H1 (cell line): ENCODE results near the gene CEP350. TPM values are rescaled to one million over a fixed set of nuclear protein-coding genes. Genes with fewer than 3 reads are reported as not detected.

Experiments
- CTCF ChIA-PET: fragments of 300-600 bp; sonication (Branson Sonifier 250); formaldehyde crosslinking; loops from one replicate; lab custom pipeline; 2021; ENCODE audit not compliant: partially characterized antibody; lab: Charles Lee
- POLR2A ChIA-PET: fragments of 300-600 bp; sonication (Branson Sonifier 250); formaldehyde crosslinking; loops from one replicate; lab custom pipeline; 2021; ENCODE audit warnings: inconsistent platforms; ENCODE audit not compliant: partially characterized antibody; lab: Charles Lee
- DNase-seq, 2 experiments: peaks; one replicate each; pipeline versions ENCODE4 v3.0.0 to v3.0.0-alpha.2; 2010 to 2022; ENCODE audit warnings: low spot score in 2 of 2, low read depth in 1 of 2, mixed read lengths in 1 of 2
- FAIRE-seq: peaks from 2 replicates; lab custom pipeline; 2011; peaks lifted over from hg19 to GRCh38; lab: Jason Lieb, UNC
- H2AFZ ChIP-seq: 2 replicates; pipeline ENCODE4 v1.8.1; 2012; ENCODE audit warnings: low read length, inconsistent platforms
- H2AK5ac ChIP-seq: 2 replicates; pipeline ENCODE4 v1.6.1; 2013; ENCODE audit warnings: low read depth, low read length
- H2BK120ac ChIP-seq: replicated peaks from 2 replicates; pipeline ENCODE3; 2013; ENCODE audit warnings: low read depth, low read length, inconsistent platforms
- H2BK12ac ChIP-seq: 2 replicates; pipeline ENCODE4 v1.6.1; 2013; ENCODE audit warnings: low read depth, low read length
- H2BK15ac ChIP-seq: 2 replicates; pipeline ENCODE4 v1.6.1; 2013; ENCODE audit warnings: low read length
- H2BK20ac ChIP-seq: 2 replicates; pipeline ENCODE4 v1.6.1; 2013; ENCODE audit warnings: low read length
- H2BK5ac ChIP-seq: 2 replicates; pipeline ENCODE4 v1.6.1; 2013; ENCODE audit warnings: low read depth, low read length
- H3K14ac ChIP-seq: 2 replicates; pipeline ENCODE4 v1.6.1; 2013; ENCODE audit warnings: inconsistent platforms; ENCODE audit not compliant: insufficient read length
- H3K18ac ChIP-seq: 2 replicates; pipeline ENCODE4 v1.6.1; 2013; ENCODE audit warnings: low read length; ENCODE audit errors: extremely low read depth
- H3K23ac ChIP-seq: 2 replicates; pipeline ENCODE4 v1.6.1; 2013; ENCODE audit warnings: inconsistent platforms; ENCODE audit not compliant: insufficient read length
- H3K23me2 ChIP-seq: 2 replicates; pipeline ENCODE4 v1.6.1; 2013; ENCODE audit warnings: low read depth, low read length
- H3K27ac ChIP-seq: 2 replicates; pipeline ENCODE4 v1.6.1; 2011; ENCODE audit warnings: low read depth, low read length, inconsistent platforms
- H3K27me3 ChIP-seq, 4 experiments: replicated peaks in 1 of 4; 1 replicate in 1 of 4; 2 replicates in 3 of 4; pipeline versions ENCODE4 v1.6.1 to v1.8.1; 2011 to 2013; ENCODE audit warnings: low read length in 3 of 4, mild to moderate bottlenecking in 3 of 4, inconsistent platforms in 2 of 4, mixed read lengths in 2 of 4, moderate library complexity in 1 of 4; ENCODE audit not compliant: control insufficient read depth in 3 of 4, insufficient read depth in 3 of 4; ENCODE audit errors: extremely low read depth in 1 of 4
- H3K36me3 ChIP-seq, 4 experiments: 2 replicates each; pipeline versions ENCODE4 v1.6.1 to v1.8.1; 2011 to 2013; ENCODE audit warnings: mild to moderate bottlenecking in 4 of 4, low read length in 3 of 4, moderate library complexity in 2 of 4, control low read depth in 1 of 4, inconsistent platforms in 1 of 4; ENCODE audit not compliant: insufficient read depth in 4 of 4, control insufficient read depth in 2 of 4
- H3K4ac ChIP-seq: replicated peaks from 2 replicates; pipeline ENCODE3; 2013; ENCODE audit warnings: low read length, low read depth, mixed read lengths, inconsistent platforms; ENCODE audit not compliant: insufficient read length
- H3K4me1 ChIP-seq, 4 experiments: replicated peaks in 1 of 4; 1 replicate in 1 of 4; 2 replicates in 3 of 4; pipeline versions ENCODE4 v1.6.1 to v1.8.1; 2011 to 2013; ENCODE audit warnings: low read length in 3 of 4, inconsistent platforms in 2 of 4, mixed read lengths in 1 of 4; ENCODE audit not compliant: insufficient read depth in 4 of 4, control insufficient read depth in 3 of 4
- H3K4me2 ChIP-seq, 2 experiments: 2 replicates each; pipeline versions ENCODE4 v1.6.1 to v1.8.1; 2011 to 2013; ENCODE audit warnings: low read depth in 2 of 2, low read length in 2 of 2, control low read depth in 1 of 2, inconsistent platforms in 1 of 2, mild to moderate bottlenecking in 1 of 2; ENCODE audit not compliant: insufficient read depth in 1 of 2
- H3K4me3 ChIP-seq, 4 experiments: fragments of 200-600, 300-600 bp in 1 of 4; sonication (generic), shearing (Covaris generic), sonication (Bioruptor Twin) in 1 of 4; 2 replicates each; pipeline versions ENCODE4 v1.5.1 to v1.8.1; 2011 to 2016; ENCODE audit warnings: low read length in 4 of 4, low read depth in 3 of 4, control low read depth in 2 of 4, inconsistent platforms in 2 of 4, mild to moderate bottlenecking in 2 of 4, mixed read lengths in 1 of 4, moderate library complexity in 1 of 4; ENCODE audit not compliant: insufficient read depth in 2 of 4; ENCODE audit errors: extremely low read depth in 1 of 4
- H3K56ac ChIP-seq: replicated peaks from 2 replicates; pipeline ENCODE3; 2013; ENCODE audit warnings: low read depth, mild to moderate bottlenecking, mixed read lengths, low read length, inconsistent platforms; ENCODE audit not compliant: insufficient read length
- H3K79me1 ChIP-seq: 2 replicates; pipeline ENCODE4 v1.6.1; 2013; ENCODE audit warnings: low read depth, low read length, control low read depth
- H3K79me2 ChIP-seq, 2 experiments: 2 replicates each; pipeline versions ENCODE4 v1.6.1 to v1.8.1; 2012 to 2013; ENCODE audit warnings: low read length in 2 of 2, mild to moderate bottlenecking in 2 of 2, inconsistent platforms in 1 of 2; ENCODE audit not compliant: insufficient read depth in 2 of 2, control insufficient read depth in 1 of 2
- H3K9ac ChIP-seq, 4 experiments: replicated peaks in 1 of 4; 1 replicate in 1 of 4; 2 replicates in 3 of 4; pipeline versions ENCODE4 v1.6.1 to v1.8.1; 2011 to 2013; ENCODE audit warnings: low read depth in 3 of 4, low read length in 3 of 4, control low read depth in 2 of 4, mild to moderate bottlenecking in 2 of 4, moderate library complexity in 2 of 4, inconsistent platforms in 1 of 4; ENCODE audit errors: extremely low read depth in 1 of 4
- H3K9me3 ChIP-seq, 2 experiments: 2 replicates each; pipeline versions ENCODE4 v1.6.1 to v1.8.1; 2012 to 2013; ENCODE audit warnings: mild to moderate bottlenecking in 2 of 2, moderate library complexity in 2 of 2, control low read depth in 1 of 2, inconsistent platforms in 1 of 2, low read depth in 1 of 2, low read length in 1 of 2, mixed read lengths in 1 of 2; ENCODE audit not compliant: insufficient read depth in 2 of 2
- H4K20me1 ChIP-seq, 2 experiments: replicated peaks in 1 of 2; 2 replicates each; pipeline versions ENCODE3 to v1.8.1; 2011 to 2013; ENCODE audit warnings: inconsistent platforms in 2 of 2, low read length in 2 of 2, mild to moderate bottlenecking in 1 of 2; ENCODE audit not compliant: insufficient read depth in 2 of 2, control insufficient read depth in 1 of 2
- H4K5ac ChIP-seq: 2 replicates; pipeline ENCODE4 v1.6.1; 2013; ENCODE audit warnings: low read length, low read depth, mixed read lengths, inconsistent platforms; ENCODE audit not compliant: insufficient read length
- H4K8ac ChIP-seq: 2 replicates; pipeline ENCODE4 v1.8.0; 2013; ENCODE audit warnings: mild to moderate bottlenecking, moderate library complexity, low read length, inconsistent platforms; ENCODE audit not compliant: insufficient read depth; ENCODE audit errors: extremely low read depth
- H4K91ac ChIP-seq: replicated peaks from 2 replicates; pipeline ENCODE3; 2013; ENCODE audit warnings: low read length, mixed read lengths, inconsistent platforms; ENCODE audit not compliant: insufficient read length
- CTBP2 ChIP-seq: IDR thresholded peaks from 2 replicates; pipeline ENCODE4 v1.7.0; 2011; ENCODE audit warnings: borderline replicate concordance, mild to moderate bottlenecking, moderate library complexity, mixed read lengths, low read length; ENCODE audit not compliant: insufficient read depth, insufficient read length
- WGBS, 2 experiments: shearing (Covaris generic) in 1 of 2; methylation state at CpG; one replicate each; pipeline versions ENCODE4 v1.1.6 to v1.1.7; 2013 to 2015; ENCODE audit warnings: low lambda C conversion rate in 2 of 2, mixed read lengths in 2 of 2, inconsistent platforms in 1 of 2, low coverage in 1 of 2, missing lambda C conversion rate in 1 of 2; ENCODE audit not compliant: insufficient replicate concordance in 2 of 2, insufficient coverage in 1 of 2, insufficient read length in 1 of 2; ENCODE audit errors: extremely low coverage in 1 of 2, missing lambda C conversion rate in 1 of 2; 5-methylcytosine and 5-hydroxymethylcytosine counted together
- polyA plus RNA-seq, 7 experiments: library from polyadenylated mRNA; depleted of rRNA in 3 of 7; stranded (reverse) in 5 of 7; unstranded in 2 of 7; fragments of >200 nt in 5 of 7; fragments of 200-250 nt in 2 of 7; gene quantifications; 1 replicate in 5 of 7; 2 replicates in 1 of 7; 4 replicates in 1 of 7; pipeline versions ENCODE4 v1.2.1 to v1.2.3, GENCODE V29; 2011 to 2013; ENCODE audit warnings: missing spikeins in 2 of 7, mixed read lengths in 2 of 7
- total RNA-seq: library from RNA; stranded (reverse); fragmentation: NEBNext Ultra II Directional; extraction: Animal tissue kit (Norgen Biotek cat#: 25700); gene quantifications from 2 replicates; pipeline ENCODE4 v1.2.1, GENCODE V29; 2021

Gene CEP350
- total and polyA plus RNA-seq, 2 of the 8 experiments (the other 6 are each of a cell fraction or from before 2014, with no cell fraction given) = 5.6 to 39.4 TPM

GRCh38 chr1:180083164-180083563, 128.6 kb downstream of the CEP350 start:
- H3K23me2 ChIP-seq = no peaks in the 10 kb centered on the region
- peaks cover 3 to 35% (median 7%) of the 10 kb centered on the region in 4 experiments; a peak in 5 of 8 replicates for H3K36me3 ChIP-seq
- H3K27ac ChIP-seq = no peak overlapping the region
- no peak for TF ChIP-seq CTBP2
- TF ChIP-seq, all 59 proteins: peak for 0
- Histone ChIP-seq H3K27me3 (no peaks in the 10 kb centered on the region), H3K18ac (no peak overlapping the region), H2AFZ (no peak overlapping the region), H3K4me2 (no peak overlapping the region), H3K79me1 (no peaks in the 10 kb centered on the region), H2BK12ac (no peak overlapping the region), H2BK15ac (no peak overlapping the region), H3K4me3 (no peak overlapping the region), H3K14ac (no peak overlapping the region), H3K56ac (no peak overlapping the region), H2BK5ac (no peak overlapping the region), H4K20me1 (no peaks in the 10 kb centered on the region), H4K8ac (no peak overlapping the region), H2AK5ac (no peak overlapping the region), H2BK20ac (no peak overlapping the region), H3K23ac (no peak overlapping the region), H4K91ac (no peak overlapping the region), H3K9ac (no peak overlapping the region), H3K9me3 (no peaks in the 10 kb centered on the region), H3K4me1 (no peaks in the 10 kb centered on the region), H2BK120ac (no peak overlapping the region), H4K5ac (no peak overlapping the region), H3K79me2 (no peaks in the 10 kb centered on the region), H3K4ac (no peak overlapping the region)
- POLR2A ChIA-PET = no interaction called here
- WGBS, 2 experiments = 82% methylated on average over 1 of the region's 1 CpG; no CpG with 5 or more reads in 1 of the 2 experiments
- no peak for DNase-seq
- CTCF ChIA-PET = interaction anchor here (1.8 kb wide), 1 partner anchor 40 kb away, joined by 4 read pairs; no protein-coding TSS in a partner anchor
- no peak for FAIRE-seq
